SK-MEL-5 (cell line): ENCODE measurements around the gene EMC6. TPM values are rescaled to one million over a fixed set of nuclear protein-coding genes. Genes with fewer than 3 reads are reported as not detected.

Experiments used
- total RNA-seq: library from RNA; depleted of rRNA; stranded (reverse); fragments of >200 nt; shearing (Covaris generic); gene quantifications from 2 replicates; pipeline ENCODE4 v1.2.3, GENCODE V29; 2014; rRNA removed

EMC6 gene
- total RNA-seq, 1 experiment from 2014 or later, result 23.3 TPM

Other genes with a start within 250 kb of the EMC6 start
- gene OR1E2, start 235.0 kb upstream of the EMC6 start, total RNA-seq, result not detected in 2 replicates
- not detected in 2 replicates for gene SPATA22, start 197.0 kb upstream of the EMC6 start, total RNA-seq
- 0.59 and 1.8 TPM in 2 replicates for gene ASPA, start 192.8 kb upstream of the EMC6 start, total RNA-seq
- 0.53 TPM in 1 of 2 replicates, not detected in the other for gene TRPV3, start 111.0 kb upstream of the EMC6 start, total RNA-seq
- gene TRPV1, start 59.4 kb upstream of the EMC6 start, total RNA-seq, result 0.50 and 1.1 TPM in 2 replicates
- 20.8 and 21.8 TPM in 2 replicates for gene SHPK, start 32.6 kb upstream of the EMC6 start, total RNA-seq
- gene CTNS, start 32.1 kb upstream of the EMC6 start, total RNA-seq, result 44.0 and 46.7 TPM in 2 replicates
- gene TAX1BP3, start 234 bp upstream of the EMC6 start, total RNA-seq, result 49.9 and 50.4 TPM in 2 replicates
- gene P2RX5, start 27.3 kb downstream of the EMC6 start, total RNA-seq, result 2.4 and 3.0 TPM in 2 replicates
- gene HASPIN, start 55.1 kb downstream of the EMC6 start, total RNA-seq, result 9.0 and 9.3 TPM in 2 replicates
- 45.8 and 49.0 TPM in 2 replicates for gene ITGAE, start 132.4 kb downstream of the EMC6 start, total RNA-seq
- 20.9 and 29.0 TPM in 2 replicates for gene NCBP3, start 177.4 kb downstream of the EMC6 start, total RNA-seq
- gene CAMKK1, start 224.2 kb downstream of the EMC6 start, total RNA-seq, result 4.9 and 5.4 TPM in 2 replicates
- not detected in 2 replicates for gene P2RX1, start 247.7 kb downstream of the EMC6 start, total RNA-seq